Measurements from ENCODE around the gene SH3BP4.

- TF ChIP-seq CTCF (IDR thresholded peaks at IDR 0.05; ENCODE audit: control extremely low read depth in 1 of 3, insufficient read depth in 1 of 3, low read depth in 1 of 3, low read length in 3 of 3), result no peak
- TF ChIP-seq E2F6 (IDR thresholded peaks at IDR 0.05), result no peak
- TF ChIP-seq ZNF274 (IDR thresholded peaks at IDR 0.05; ENCODE audit: borderline replicate concordance, extremely low read depth, low read length), result no peak
- 0 out of 2 replicates have a peak, but pooled peaks have one; percentile 30 for TF ChIP-seq TAF1 (IDR thresholded peaks at IDR 0.05; ENCODE audit: low read depth, low read length)
- 0 out of 3 replicates have a peak, but pooled peaks of 1 of the 2 experiments have one; percentile 11 for TF ChIP-seq POLR2A (IDR thresholded peaks at IDR 0.05; ENCODE audit: control extremely low read depth in 1 of 2, low read depth in 2 of 2, low read length in 2 of 2)
- no peak for TF ChIP-seq SP1 (IDR thresholded peaks at IDR 0.05; ENCODE audit: low read depth, low read length)
- no peak for TF ChIP-seq POLR2AphosphoS5 (IDR thresholded peaks at IDR 0.05; ENCODE audit: low read depth, low read length)
- no peak for TF ChIP-seq RBBP5 (IDR thresholded peaks at IDR 0.05; ENCODE audit: borderline replicate concordance, low read depth, low read length)
- peak; percentile 31; the same call in 1 of the 2 replicates for TF ChIP-seq PHF8 (conservative IDR thresholded peaks at IDR 0.05; ENCODE audit: low read depth, low read length)
- no peak for TF ChIP-seq BRCA1 (IDR thresholded peaks at IDR 0.05; ENCODE audit: low read depth, low read length)
- no peak for TF ChIP-seq KDM1A (IDR thresholded peaks at IDR 0.05; ENCODE audit: borderline replicate concordance, low read length)
- TF ChIP-seq JUND (IDR thresholded peaks at IDR 0.05; ENCODE audit: low read length), result no peak
- TF ChIP-seq BCL11A (IDR thresholded peaks at IDR 0.05; ENCODE audit: low read depth in 2 of 2, low read length in 2 of 2), result no peak
Measured at GRCh38 chr2:234951664-234952269, at the start of gene SH3BP4.
